T47D (cell line): Measurements from ENCODE around the gene AMPH.
"Not testable (repeated sequence)": the region's sequence is repeated elsewhere in the genome, so short reads cannot be mapped to it uniquely, and the experiment has no call there.

ENCODE experiments used
- DNase-seq, 2 experiments: peaks; one replicate each; pipeline versions ENCODE4 v3.0.0 to v3.0.0-alpha.2; 2011 to 2012; ENCODE audit warnings: low read depth in 1 of 2, low spot score in 1 of 2
- JUND ChIP-seq: IDR thresholded peaks from 2 replicates; pipeline ENCODE4 v1.6.1; 2012; ENCODE audit warnings: low read depth
- in situ Hi-C: cut with HindIII; loops from 2 replicates; pipeline ENCODE4 v1.10.0; 2016; ENCODE audit warnings: low sequenced_read_pairs, low pct_unique_long_range_greater_than_20kb

AMPH gene

DNA sequence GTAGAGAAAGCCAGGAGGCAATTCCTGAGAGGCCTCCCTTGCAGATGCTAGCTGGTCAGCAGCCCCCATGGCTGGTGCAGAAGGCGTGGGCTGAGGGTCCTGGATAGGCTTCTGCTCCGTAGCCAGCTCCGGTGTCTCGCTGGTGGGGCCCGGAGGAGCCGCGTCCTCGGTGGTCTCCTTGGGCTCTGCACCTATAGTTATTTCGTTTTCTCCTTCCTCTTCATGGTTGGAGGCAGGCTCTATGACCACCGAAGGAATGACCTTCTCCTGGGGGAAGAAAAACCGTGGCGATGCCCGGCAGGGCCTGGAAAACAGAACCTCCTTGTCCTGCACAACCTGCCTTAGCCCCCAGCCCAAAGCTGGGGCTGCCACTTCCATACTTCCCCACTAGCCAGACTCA, 239.4 kb downstream of the AMPH start:
- DNase-seq = no peak
- TF ChIP-seq JUND = no peak
- in situ Hi-C loops = no loop called here

DNA sequence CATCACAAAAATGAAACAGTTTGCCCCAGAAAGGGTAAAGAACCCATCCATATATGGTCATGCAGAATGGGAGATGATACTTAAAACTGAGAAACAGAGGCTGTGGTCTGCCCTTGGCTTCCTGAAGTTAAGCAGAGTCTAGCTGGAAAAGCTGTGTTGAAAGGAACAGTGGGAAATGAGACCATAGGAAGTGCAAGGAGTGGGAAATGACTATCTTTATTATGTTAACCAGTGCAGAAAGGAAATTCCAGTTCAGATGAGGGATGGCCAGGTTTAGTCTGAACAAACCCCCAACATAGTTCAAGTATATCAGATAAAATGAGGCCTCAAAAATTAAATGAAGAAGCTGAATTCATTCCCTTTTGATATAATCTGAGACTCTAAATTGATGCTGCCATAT, 245.5 kb downstream of the AMPH start:
- TF ChIP-seq JUND = no peak
- in situ Hi-C loops = no loop called here
- no peak for DNase-seq

DNA sequence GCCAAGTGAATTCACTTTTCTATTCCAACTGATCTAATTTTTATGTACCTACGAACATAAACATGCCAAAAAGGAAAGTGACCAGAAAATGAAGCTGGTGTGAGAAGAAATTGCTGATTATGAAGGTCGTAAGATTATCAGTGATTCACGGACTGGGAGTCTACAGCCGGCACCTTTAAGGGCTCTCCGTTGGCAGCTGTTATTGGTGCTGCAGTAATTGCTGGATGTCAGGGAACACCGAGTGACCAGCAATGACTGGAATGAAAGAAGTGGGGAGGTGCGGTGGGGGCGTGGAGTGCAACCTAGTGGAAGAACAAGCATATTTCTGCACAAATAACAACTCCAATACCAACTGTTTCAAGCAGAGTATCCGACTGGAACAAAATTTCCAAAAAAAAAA, 247.9 kb downstream of the AMPH start:
- no peak for DNase-seq
- no peak for TF ChIP-seq JUND
- in situ Hi-C loops = no loop called here

DNA sequence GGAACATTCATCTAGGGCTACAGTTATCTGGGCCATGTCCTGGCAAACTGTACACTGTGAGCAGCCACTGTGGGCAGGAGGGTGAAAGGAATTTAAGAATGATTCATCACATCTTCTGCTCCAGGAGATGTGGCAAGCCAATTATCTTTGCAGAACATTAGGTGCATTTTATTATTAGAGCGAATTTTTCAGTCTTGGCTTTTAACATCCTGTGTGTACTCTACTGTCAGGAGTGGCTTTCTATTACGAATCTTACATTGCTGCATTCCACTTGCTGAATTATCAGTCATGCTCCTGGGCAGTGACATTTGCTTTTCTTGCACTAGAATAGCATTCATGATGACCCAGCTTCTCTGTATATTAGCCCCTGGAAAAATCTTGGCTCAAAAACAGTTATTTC, 248.5 kb downstream of the AMPH start:
- no peak for DNase-seq
- in situ Hi-C loops = no loop called here
- TF ChIP-seq JUND = no peak

DNA sequence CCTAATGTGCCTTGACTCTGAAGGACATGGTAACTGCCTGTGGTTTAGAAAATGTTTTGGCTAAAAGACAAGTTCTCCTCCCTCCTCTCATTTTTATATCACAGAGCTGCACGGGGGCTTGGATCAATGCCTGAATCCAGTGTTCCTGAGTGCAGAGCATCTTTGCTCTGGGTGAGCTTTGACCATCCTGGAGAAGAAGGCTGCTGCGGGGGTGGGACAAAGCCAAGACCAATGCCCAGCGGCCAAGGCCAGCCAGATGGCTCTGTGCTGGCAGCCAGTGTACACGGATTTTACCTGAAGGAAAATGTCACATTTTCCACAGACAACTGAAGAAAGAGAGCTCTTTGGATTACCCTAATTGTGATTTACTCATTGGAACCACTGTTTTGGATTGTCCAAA, 255.7 kb downstream of the AMPH start:
- TF ChIP-seq JUND = no peak
- DNase-seq = no peak
- in situ Hi-C loops = no loop called here

DNA sequence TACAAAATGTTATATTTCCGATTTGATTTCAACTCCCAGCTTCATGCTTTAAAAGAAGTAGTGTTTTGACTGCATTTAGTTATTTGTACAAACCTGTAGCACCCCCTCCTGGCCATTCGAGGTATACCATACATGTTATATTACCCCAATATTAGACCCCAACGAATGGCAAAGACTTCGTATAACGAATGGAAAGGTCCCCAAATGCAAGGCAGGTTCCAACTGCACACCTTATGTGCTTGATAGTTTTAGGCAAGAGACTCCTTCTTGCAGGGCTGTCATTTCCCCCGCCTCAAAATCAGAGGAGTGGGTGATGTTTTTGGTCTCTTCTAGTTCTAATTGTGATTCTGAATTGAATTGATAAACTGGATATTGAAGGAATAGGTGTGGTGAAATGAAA, 256.7 kb downstream of the AMPH start:
- DNase-seq = no peak
- TF ChIP-seq JUND = no peak
- in situ Hi-C loops = no loop called here

DNA sequence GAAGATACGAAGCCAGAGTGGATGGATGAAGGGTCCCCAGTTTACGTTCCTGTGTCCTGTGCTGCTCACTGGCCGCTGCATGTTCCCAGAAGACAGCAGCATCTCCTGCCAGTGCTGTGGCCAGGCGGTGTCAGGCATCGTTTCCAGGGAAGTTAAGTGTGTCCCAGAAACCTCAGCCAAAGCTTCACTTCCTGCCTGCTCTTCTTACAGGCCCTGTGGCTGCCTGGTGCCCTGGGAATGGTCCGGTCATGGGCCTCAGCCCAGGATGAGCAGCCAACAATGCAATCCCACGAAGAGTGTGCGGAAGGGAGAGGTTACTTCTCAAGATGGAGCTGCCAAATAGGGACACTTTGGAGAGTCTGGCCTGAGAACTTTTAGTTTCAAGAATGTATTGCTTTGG, 258.0 kb downstream of the AMPH start:
- no peak for DNase-seq
- in situ Hi-C loops = no loop called here
- TF ChIP-seq JUND = no peak

DNA sequence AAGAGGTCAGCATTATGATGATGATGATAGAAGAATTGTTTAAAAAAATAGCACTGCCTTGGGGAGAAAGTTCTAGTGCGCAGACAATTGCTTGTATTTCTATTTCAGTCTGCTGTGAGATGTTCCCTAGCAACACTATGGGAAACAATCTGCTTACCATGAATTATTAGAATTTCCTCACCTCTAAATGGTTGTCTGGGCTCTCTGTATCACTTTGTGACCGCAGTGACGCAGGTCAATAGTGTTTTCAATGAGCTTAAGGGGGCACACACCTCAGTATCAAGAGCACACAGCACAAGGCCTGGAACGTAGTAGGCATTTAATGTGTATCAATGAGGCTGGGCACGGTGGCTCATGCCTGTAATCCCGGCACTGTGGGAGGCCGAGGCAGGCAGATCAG, 258.9 kb downstream of the AMPH start:
- no peak for DNase-seq
- in situ Hi-C loops = no loop called here
- no peak for TF ChIP-seq JUND

DNA sequence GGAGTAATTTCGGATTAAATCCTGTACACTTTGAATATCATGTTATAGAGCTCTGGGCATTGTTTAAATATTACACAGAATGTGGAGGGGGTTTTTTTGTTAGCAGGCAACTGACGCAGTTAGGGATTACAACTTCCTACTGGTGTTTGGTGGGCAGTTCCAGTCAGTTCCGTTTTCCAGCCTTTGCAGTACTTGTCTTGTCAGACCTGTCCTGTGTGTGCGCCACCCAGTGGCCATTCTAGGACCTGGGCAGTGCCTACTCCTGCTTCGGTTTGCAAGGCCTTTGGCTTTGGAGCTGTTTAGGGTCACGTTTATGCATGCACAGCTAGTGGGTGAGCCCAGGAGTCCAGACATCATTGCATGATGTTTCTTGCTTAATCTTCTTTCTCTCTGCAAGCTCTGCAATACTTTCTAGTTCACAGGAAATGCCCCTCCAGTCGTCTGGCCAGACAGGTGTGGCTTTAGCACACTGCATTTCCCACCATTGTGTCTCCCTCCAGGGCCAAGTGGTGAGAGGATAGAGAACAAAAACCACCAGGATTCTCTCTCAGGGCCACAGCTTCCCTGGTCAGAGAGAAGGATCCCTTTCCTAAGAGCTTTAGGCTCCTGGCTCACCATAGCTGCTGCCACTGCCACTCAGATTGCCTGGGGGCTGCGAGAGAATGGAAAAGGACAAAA, 261.2 kb downstream of the AMPH start:
- peak; percentile 81 to 91 for DNase-seq
- in situ Hi-C loops = no loop called here
- TF ChIP-seq JUND = no peak

DNA sequence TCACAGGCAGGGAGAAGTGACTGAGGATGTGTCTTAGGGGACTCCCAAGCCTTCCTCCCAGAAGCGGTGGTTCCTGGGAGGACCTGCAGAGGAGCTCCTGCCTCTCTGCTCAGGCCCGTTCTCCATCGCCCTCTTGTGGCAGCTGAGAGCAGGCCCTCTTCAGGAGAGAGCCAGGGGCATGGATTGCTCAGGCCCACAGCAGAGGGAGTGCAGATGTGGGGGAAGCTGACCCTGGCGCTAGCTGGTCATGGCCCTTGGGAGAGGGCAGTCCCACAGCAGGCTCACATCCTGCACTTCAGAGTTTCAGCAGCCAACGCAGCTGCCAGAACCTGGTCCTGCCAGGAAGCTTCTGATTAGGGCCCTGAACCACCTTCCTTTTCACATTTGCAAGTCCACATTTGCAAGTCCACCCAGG, 263.0 kb downstream of the AMPH start:
- peak; percentile 29 to 87 for DNase-seq
- in situ Hi-C loops = no loop called here
- TF ChIP-seq JUND = no peak

DNA sequence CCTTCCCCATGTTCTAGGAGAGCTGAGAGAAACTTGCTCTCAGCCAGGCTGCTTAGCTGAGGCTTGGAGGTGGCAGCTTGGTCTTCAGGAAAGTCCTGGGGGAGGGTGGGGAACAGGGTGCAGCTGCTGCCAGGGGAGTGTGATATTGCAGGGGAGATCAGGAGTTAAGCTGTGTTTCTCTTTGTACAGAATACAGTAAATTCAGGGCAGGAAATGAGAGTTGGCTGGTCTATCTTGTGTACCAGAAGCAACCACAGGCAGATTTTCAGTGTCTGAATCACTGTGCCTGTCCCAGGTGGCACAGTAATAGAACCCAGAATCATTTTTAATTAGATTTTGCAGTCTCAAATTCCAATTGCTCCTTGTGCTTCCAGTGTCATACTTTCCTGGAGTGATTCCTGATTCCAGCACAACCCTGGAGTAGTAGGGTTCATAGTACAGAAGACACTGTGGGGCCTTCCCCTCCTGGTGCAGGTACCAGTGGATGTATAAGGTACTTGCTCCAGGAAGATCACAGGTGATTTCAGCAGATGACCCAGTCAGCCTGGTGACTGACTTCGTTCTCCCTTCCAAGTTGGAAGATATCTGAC, 263.8 kb downstream of the AMPH start:
- TF ChIP-seq JUND = no peak
- DNase-seq = no peak
- in situ Hi-C loops = no loop called here

DNA sequence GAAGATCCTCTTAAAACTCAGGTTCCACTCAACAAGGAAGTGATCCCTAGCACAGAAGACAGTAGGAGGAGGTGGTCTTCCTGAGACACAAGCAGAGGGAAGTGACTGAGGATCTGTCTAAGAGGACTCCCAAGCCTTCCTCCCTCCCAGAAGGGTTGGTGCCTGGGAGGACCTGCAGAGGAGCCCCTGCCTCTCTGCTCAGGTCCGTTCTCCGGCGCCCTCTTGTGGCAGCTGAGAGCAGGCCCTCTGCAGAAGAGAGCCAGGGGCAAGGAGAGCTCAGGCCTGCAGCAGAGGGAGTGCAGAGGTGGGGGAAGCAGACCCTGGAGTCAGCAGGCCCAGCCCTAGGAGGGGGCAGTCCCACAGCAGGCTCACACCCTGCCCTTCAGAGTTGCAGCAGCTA, 267.8 kb downstream of the AMPH start:
- in situ Hi-C loops = not testable (repeated sequence)
- peak; percentile 18 to 65 for DNase-seq

DNA sequence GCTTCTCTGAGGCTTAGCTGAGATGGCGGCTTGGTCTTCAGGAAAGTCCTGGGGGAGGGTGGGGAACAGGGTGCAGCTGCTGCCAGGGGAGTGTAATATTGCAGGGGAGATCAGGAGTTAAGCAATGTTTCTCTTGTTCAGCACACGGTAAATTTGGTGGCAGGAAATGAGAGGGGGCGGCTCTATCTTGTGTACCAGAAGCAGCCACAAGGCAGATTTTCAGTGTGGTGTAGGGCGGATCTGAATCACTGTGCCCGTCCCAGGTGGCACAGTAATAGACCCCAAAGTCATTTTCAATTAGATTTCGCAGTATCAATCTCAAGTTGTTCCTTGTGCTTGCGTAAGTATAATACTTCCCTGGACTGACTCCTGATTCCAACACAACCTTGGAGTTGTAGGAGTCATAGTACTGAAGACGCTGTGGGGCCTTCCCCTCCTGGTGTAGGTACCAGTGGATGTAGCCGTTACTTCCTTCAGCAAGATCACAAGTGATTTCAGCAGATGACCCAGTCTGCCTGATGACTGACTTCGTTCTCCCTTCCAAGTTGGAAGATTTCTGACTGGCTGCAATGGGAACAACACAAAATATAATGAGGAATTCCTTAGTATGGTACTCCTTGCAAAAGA, 268.4 kb downstream of the AMPH start:
- DNase-seq, in situ Hi-C loops: not testable (repeated sequence)

DNA sequence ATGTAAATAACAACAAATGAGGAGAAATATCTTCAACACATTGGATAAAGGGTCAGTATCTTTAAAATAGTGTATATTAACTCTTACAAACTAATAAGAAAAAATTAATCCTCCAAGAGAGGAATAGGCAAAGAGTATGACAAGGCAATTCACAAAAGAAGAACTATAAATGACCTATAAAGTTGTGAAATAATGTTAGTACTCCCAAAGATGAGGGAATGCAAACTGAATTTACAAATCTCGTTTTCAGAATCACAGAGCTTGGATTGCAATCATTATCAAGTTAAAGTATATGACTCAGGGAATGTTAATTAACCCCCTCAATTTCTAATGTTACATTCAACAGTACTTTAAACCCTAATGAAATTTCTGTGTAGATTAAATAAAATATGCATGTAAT, 270.4 kb downstream of the AMPH start:
- DNase-seq = no peak
- no peak for TF ChIP-seq JUND
- in situ Hi-C loops = no loop called here

DNA sequence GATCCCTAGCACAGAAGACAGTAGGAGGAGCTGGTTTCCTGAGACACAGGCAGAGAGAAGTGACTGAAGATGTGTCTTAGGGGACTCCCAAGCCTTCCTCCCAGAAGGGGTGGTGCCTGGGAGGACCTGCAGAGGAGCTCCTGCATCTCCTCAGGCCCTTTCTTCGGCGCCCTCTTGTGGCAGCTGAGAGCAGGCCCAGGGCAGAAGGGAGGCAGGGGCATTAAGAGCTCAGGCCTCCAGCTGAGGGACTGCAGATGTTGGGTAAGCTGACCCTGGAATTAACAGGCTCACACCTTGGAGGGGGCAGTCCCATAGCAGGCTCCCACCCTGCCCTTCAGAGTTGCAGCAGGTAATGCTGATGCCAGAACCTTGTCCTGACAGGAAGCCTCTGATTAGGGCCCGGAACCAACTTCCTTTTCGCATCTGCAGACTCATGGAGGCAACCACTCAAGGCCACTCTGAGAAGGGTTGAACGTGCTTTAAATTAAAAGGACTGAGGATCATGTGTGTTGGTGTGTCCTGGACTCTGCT, 272.0 kb downstream of the AMPH start:
- peak in 1 of 2 experiments; percentile 51 for DNase-seq
- in situ Hi-C loops = not testable (repeated sequence)

DNA sequence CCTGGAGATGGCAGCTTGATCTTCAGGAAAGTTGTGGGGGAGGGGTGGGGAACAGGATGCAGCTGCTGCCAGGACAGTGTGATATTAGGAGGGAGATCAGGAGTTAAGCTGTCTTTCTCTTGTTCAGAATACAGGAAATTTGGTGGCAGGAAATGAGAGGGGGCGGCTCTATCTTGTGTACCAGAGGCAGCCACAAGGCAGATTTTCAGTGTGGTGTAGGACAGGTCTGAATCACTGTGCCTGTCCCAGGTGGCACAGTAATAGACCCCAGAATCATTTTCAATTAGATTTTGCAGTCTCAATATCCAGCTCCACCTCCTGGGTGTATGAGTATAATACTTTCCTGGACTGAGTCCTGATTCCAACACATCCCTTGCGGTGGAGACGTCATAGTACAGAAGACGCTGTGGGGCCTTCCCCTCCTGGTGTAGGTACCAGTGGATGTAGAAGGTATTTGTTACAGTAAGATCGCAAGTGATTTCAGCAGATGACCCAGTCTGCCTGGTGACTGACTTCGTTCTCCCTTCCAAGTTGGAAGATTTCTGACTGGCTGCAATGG, 272.8 kb downstream of the AMPH start:
- DNase-seq, in situ Hi-C loops: not testable (repeated sequence)

DNA sequence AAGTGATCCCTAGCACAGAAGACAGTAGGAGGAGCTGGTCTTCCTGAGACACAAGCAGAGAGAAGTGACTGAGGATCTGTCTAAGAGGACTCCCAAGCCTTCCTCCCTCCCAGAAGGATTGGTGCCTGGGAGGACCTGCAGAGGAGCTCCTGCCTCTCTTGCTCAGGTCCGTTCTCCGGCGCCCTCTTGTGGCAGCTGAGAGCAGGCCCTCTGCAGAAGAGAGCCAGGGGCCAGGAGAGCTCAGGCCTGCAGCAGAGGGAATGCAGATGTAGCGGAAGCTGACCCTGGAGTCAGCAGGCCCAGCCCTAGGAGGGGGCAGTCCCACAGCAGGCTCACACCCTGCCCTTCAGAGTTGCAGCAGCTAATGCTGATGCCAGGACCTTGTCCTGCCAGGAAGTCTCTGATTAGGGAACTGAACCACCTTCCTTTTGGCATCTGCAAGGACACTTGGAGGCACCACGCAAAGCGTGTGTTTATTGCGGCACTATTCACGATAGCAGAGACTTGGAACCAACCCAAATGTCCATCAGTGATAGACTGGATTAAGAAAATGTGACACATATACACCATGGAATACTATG, 276.8 kb downstream of the AMPH start:
- peak; percentile 24 to 79 for DNase-seq
- in situ Hi-C loops = not testable (repeated sequence)
